Measurements from ENCODE around the gene PIP. TPM values are rescaled to one million over a fixed set of nuclear protein-coding genes. Genes with fewer than 3 reads are reported as not detected.

PIP gene
- total and polyA plus RNA-seq, 2 of the 8 experiments (the other 6 are each of a cell fraction or from before 2014, with no cell fraction given), result not detected

- Histone ChIP-seq H3K4me2 (ENCODE audit: insufficient read depth in 1 of 2, low read depth in 2 of 2, low read length in 2 of 2) (no peak overlapping the region), H2BK20ac (ENCODE audit: low read length) (no peak overlapping the region), H4K8ac (ENCODE audit: extremely low read depth, insufficient read depth, low read length) (no peak overlapping the region), H2BK120ac (replicated peaks; ENCODE audit: low read depth, low read length) (no peak overlapping the region), H2AFZ (ENCODE audit: low read length) (no peak overlapping the region), H3K4me1 (replicated peaks in 1 of 4; ENCODE audit: control insufficient read depth in 3 of 4, insufficient read depth in 4 of 4, low read length in 3 of 4) (peaks cover 0 to 3% (median 1%) of the 10 kb centered on the region in 4 experiments; a peak in 1 of 7 replicates), H2BK15ac (ENCODE audit: low read length) (no peak overlapping the region), H2BK5ac (ENCODE audit: low read depth, low read length) (no peak overlapping the region), H3K27me3 (replicated peaks in 1 of 4; ENCODE audit: control insufficient read depth in 3 of 4, extremely low read depth in 1 of 4, insufficient read depth in 3 of 4, low read length in 3 of 4) (no peaks in the 10 kb centered on the region), H4K5ac (ENCODE audit: insufficient read length, low read depth, low read length) (no peak overlapping the region), H3K23ac (ENCODE audit: insufficient read length) (no peak overlapping the region), H3K18ac (ENCODE audit: extremely low read depth, low read length) (no peak overlapping the region), H2AK5ac (ENCODE audit: low read depth, low read length) (no peak overlapping the region), H4K20me1 (replicated peaks in 1 of 2; ENCODE audit: control insufficient read depth in 1 of 2, insufficient read depth in 2 of 2, low read length in 2 of 2) (no peaks in the 10 kb centered on the region), H3K4ac (replicated peaks; ENCODE audit: insufficient read length, low read depth, low read length) (no peak overlapping the region), H3K56ac (replicated peaks; ENCODE audit: insufficient read length, low read depth, low read length) (no peak overlapping the region), H2BK12ac (ENCODE audit: low read depth, low read length) (no peak overlapping the region), H3K79me2 (ENCODE audit: control insufficient read depth in 1 of 2, insufficient read depth in 2 of 2, low read length in 2 of 2) (no peaks in the 10 kb centered on the region), H4K91ac (replicated peaks; ENCODE audit: insufficient read length, low read length) (no peak overlapping the region), H3K79me1 (ENCODE audit: low read depth, low read length) (no peaks in the 10 kb centered on the region), H3K4me3 (ENCODE audit: extremely low read depth in 1 of 4, insufficient read depth in 2 of 4, low read depth in 3 of 4, low read length in 4 of 4) (no peak overlapping the region), H3K9me3 (ENCODE audit: insufficient read depth in 2 of 2, low read depth in 1 of 2, low read length in 1 of 2) (no peaks in the 10 kb centered on the region), H3K27ac (ENCODE audit: low read depth, low read length) (no peak overlapping the region), H3K23me2 (ENCODE audit: low read depth, low read length) (no peaks in the 10 kb centered on the region; the same call in 1 of the 2 replicates), H3K9ac (replicated peaks in 1 of 4; ENCODE audit: extremely low read depth in 1 of 4, low read depth in 3 of 4, low read length in 3 of 4) (no peak overlapping the region), H3K36me3 (ENCODE audit: control insufficient read depth in 2 of 4, insufficient read depth in 4 of 4, low read length in 3 of 4) (no peaks in the 10 kb centered on the region), H3K14ac (ENCODE audit: insufficient read length) (no peak overlapping the region)
- 92% methylated on average over 2 of the region's 2 CpGs; no CpG with 5 or more reads in 1 of the 2 experiments for WGBS, 2 experiments (ENCODE audit: extremely low coverage in 1 of 2, insufficient coverage in 1 of 2, insufficient read length in 1 of 2, insufficient replicate concordance in 2 of 2, low coverage in 1 of 2, low lambda C conversion rate in 2 of 2, missing lambda C conversion rate in 1 of 2)
- ChIA-PET CTCF (ENCODE audit: partially characterized antibody) (interaction anchor here (0.7 to 1.0 kb wide), 4 partner anchors 171 to 822 kb away, joined by 3 to 4 read pairs (median 3); no protein-coding TSS in a partner anchor), POLR2A (ENCODE audit: partially characterized antibody) (no interaction called here)
- no peak for FAIRE-seq
- TF ChIP-seq CHD2 (IDR thresholded peaks at IDR 0.05; ENCODE audit: low read length), result no peak
- TF ChIP-seq HDAC6 (IDR thresholded peaks at IDR 0.05; ENCODE audit: low read depth, low read length), result no peak
- TF ChIP-seq RFX5 (IDR thresholded peaks at IDR 0.05; ENCODE audit: borderline replicate concordance, low read depth, low read length), result no peak
- TF ChIP-seq USF2 (IDR thresholded peaks at IDR 0.05; ENCODE audit: low read length), result no peak
- TF ChIP-seq SP4 (IDR thresholded peaks at IDR 0.05; ENCODE audit: low read length), result no peak
- TF ChIP-seq EZH2 (IDR thresholded peaks at IDR 0.05; ENCODE audit: low read depth, low read length, severe bottlenecking), result no peak
- no peak for DNase-seq (ENCODE audit: low read depth in 1 of 2, low spot score in 2 of 2)
These were observed 49.5 kb downstream of the PIP start for GRCh38 chr7:143181349-143181748.

Measured in H1 (cell line).